Tibial nerve (tissue), 3 donors: ENCODE measurements around the gene GLP1R.

Experiments used
- POLR2A ChIP-seq, 2 donors: fragments of 450-650 bp; IDR thresholded peaks; one replicate each; pipeline ENCODE4 v1.6.1; 2017; ENCODE audit warnings: antibody characterized with exemption in 2 of 2, mild to moderate bottlenecking in 2 of 2, moderate library complexity in 2 of 2
- TF ChIP-seq, protein P1 (sequence below), 5 experiments: fragments of 200-600 bp in 3 of 5; fragments of 450-650 bp in 2 of 5; sonication (generic) in 3 of 5; IDR thresholded peaks; one replicate each; pipeline ENCODE4 v1.5.1; 2016 to 2019; ENCODE audit warnings: antibody characterized with exemption in 5 of 5, mild to moderate bottlenecking in 3 of 5, moderate library complexity in 2 of 5

DNA sequence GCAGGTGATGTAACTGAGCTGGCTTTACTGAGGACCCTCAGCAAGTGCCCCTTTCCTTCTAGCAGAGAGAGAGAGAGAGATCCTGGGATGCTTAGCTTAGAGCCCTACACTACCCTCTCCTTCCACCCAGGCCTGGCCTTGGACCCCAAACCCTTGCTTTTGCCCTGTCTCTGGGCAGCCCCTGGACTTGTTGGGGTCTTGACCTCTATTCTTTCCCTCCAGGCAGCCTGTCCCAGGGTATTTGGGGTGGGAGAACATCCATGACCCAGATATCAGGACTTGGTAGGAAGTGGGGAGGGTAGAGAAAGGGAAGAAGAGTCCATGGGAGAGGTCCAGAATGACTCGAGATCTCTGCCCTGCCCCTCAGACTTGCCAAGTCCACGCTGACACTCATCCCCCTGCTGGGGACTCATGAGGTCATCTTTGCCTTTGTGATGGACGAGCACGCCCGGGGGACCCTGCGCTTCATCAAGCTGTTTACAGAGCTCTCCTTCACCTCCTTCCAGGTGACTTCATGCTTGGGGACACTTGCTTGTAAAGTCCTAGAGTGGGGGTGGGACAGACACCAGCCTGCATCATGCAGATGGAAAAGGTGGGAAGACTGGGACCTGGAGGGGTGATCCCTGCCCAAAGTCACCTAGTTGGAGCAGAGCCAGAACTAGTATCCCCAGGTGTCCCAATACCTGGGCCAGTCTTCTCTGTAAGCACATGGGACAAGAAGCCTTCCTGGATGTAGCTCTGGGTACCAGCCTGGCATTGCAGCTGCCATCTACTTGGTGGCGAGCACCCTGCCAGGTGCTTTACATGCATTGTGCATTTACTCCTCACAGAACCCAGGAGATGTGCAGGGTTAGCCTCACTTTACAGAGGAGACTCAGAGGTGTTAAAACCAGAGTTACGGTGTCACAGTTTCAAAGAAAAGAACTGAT is 30.9 kb downstream of the GLP1R start:
- TF ChIP-seq, protein P1, sequence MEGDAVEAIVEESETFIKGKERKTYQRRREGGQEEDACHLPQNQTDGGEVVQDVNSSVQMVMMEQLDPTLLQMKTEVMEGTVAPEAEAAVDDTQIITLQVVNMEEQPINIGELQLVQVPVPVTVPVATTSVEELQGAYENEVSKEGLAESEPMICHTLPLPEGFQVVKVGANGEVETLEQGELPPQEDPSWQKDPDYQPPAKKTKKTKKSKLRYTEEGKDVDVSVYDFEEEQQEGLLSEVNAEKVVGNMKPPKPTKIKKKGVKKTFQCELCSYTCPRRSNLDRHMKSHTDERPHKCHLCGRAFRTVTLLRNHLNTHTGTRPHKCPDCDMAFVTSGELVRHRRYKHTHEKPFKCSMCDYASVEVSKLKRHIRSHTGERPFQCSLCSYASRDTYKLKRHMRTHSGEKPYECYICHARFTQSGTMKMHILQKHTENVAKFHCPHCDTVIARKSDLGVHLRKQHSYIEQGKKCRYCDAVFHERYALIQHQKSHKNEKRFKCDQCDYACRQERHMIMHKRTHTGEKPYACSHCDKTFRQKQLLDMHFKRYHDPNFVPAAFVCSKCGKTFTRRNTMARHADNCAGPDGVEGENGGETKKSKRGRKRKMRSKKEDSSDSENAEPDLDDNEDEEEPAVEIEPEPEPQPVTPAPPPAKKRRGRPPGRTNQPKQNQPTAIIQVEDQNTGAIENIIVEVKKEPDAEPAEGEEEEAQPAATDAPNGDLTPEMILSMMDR (IDR thresholded peaks at IDR 0.05), result no peak
- no peak for TF ChIP-seq POLR2A (IDR thresholded peaks at IDR 0.05)
